Endothelial cell of umbilical vein (primary cell): ENCODE data around the gene RAB11B. TPM values are rescaled to one million over a fixed set of nuclear protein-coding genes. Genes with fewer than 3 reads are reported as not detected.
A peak's percentile ranks its signal among the peaks of the same experiment; 100 is the strongest.

Source experiments
- BruUV-seq: library from RNA; stranded (reverse); fragments of 400-500 nt; replicated peaks from 2 replicates; lab custom pipeline; 2021; lab: Mats Ljungman, UMichigan
- CTCF ChIA-PET: fragments of 300-600, 350-600 bp; sonication (Branson Sonifier 250); formaldehyde crosslinking; loops from one replicate; lab custom pipeline; 2021; ENCODE audit warnings: antibody characterized with exemption, inconsistent platforms; lab: Charles Lee
- POLR2A ChIA-PET: fragments of 300-600, 350-600 bp; sonication (Branson Sonifier 250); formaldehyde crosslinking; loops from one replicate; lab custom pipeline; 2021; ENCODE audit warnings: antibody characterized with exemption, inconsistent platforms; lab: Charles Lee
- DNase-seq: peaks from one replicate; pipeline ENCODE4 v3.0.0-alpha.2; 2011; ENCODE audit warnings: low read depth, low spot score
- FAIRE-seq: peaks from 2 replicates; lab custom pipeline; 2011; peaks lifted over from hg19 to GRCh38; lab: Jason Lieb, UNC
- H2AFZ ChIP-seq: 2 replicates; pipeline ENCODE4 v1.6.0; 2012; ENCODE audit warnings: low read depth, low read length, control low read depth, inconsistent platforms
- H3K27ac ChIP-seq: 2 replicates; pipeline ENCODE4 v1.5.1; 2011; ENCODE audit warnings: low read depth, mild to moderate bottlenecking, control low read depth, low read length, moderate library complexity; ENCODE audit not compliant: insufficient read depth
- H3K27me3 ChIP-seq, 2 experiments: 2 replicates each; pipeline versions ENCODE4 v1.6.0 to v1.6.1; 2011; ENCODE audit warnings: low read length in 2 of 2, mixed read lengths in 1 of 2; ENCODE audit not compliant: control insufficient read depth in 2 of 2, insufficient read depth in 2 of 2
- H3K36me3 ChIP-seq, 2 experiments: 2 replicates in 1 of 2; 3 replicates in 1 of 2; pipeline ENCODE4 v1.5.1; 2011; ENCODE audit warnings: low read length in 2 of 2, mild to moderate bottlenecking in 1 of 2, moderate library complexity in 1 of 2; ENCODE audit not compliant: control insufficient read depth in 2 of 2, insufficient read depth in 2 of 2; ENCODE audit errors: extremely low read depth in 1 of 2
- H3K4me1 ChIP-seq: 3 replicates; pipeline ENCODE4 v1.5.1; 2011; ENCODE audit warnings: mild to moderate bottlenecking, low read length; ENCODE audit not compliant: control insufficient read depth, insufficient read depth; ENCODE audit errors: extremely low read depth
- H3K4me2 ChIP-seq: 2 replicates; pipeline ENCODE4 v1.6.1; 2011; ENCODE audit warnings: low read length, control low read depth, mixed read lengths; ENCODE audit not compliant: insufficient read depth
- H3K4me3 ChIP-seq, 3 experiments: fragments of 200-600 bp in 1 of 3; sonication (generic), shearing (Covaris generic) in 1 of 3; replicated peaks in 1 of 3; 2 replicates each; pipeline ENCODE4 v1.5.1; 2011 to 2016; ENCODE audit warnings: control low read depth in 3 of 3, low read length in 3 of 3, mild to moderate bottlenecking in 2 of 3, inconsistent platforms in 1 of 3, low read depth in 1 of 3, moderate library complexity in 1 of 3; ENCODE audit not compliant: insufficient read depth in 1 of 3
- H3K79me2 ChIP-seq: 2 replicates; pipeline ENCODE4 v1.6.0; 2012; ENCODE audit warnings: low read length, inconsistent platforms; ENCODE audit not compliant: control insufficient read depth, insufficient read depth
- H3K9ac ChIP-seq: replicated peaks from 2 replicates; pipeline ENCODE3; 2011; ENCODE audit warnings: low read length, control low read depth; ENCODE audit not compliant: insufficient read depth; ENCODE audit errors: extremely low read depth
- H3K9me1 ChIP-seq: replicated peaks from 3 replicates; pipeline ENCODE4 v1.6.0; 2011; ENCODE audit warnings: mild to moderate bottlenecking, low read length; ENCODE audit not compliant: control insufficient read depth, insufficient read depth; ENCODE audit errors: extremely low read depth
- H3K9me3 ChIP-seq: replicated peaks from 2 replicates; pipeline ENCODE4 v1.5.1; 2012; ENCODE audit warnings: low read length, inconsistent platforms; ENCODE audit not compliant: control insufficient read depth, insufficient read depth
- H4K20me1 ChIP-seq: replicated peaks from 2 replicates; pipeline ENCODE3; 2011; ENCODE audit warnings: mild to moderate bottlenecking, low read length; ENCODE audit not compliant: control insufficient read depth, insufficient read depth; ENCODE audit errors: extremely low read depth
- CTCF ChIP-seq, 2 donors: IDR thresholded peaks; 1 replicate in 1 of 2; 2 replicates in 1 of 2; pipeline ENCODE4 v1.5.1; 2011; ENCODE audit warnings: low read length in 2 of 2, mild to moderate bottlenecking in 2 of 2, moderate library complexity in 2 of 2, control low read depth in 1 of 2, inconsistent platforms in 1 of 2, low read depth in 1 of 2; ENCODE audit not compliant: insufficient read depth in 1 of 2; ENCODE audit errors: extremely low read depth in 1 of 2
- MYC ChIP-seq: IDR thresholded peaks from one replicate; pipeline ENCODE4 v1.6.1; 2011; ENCODE audit warnings: mild to moderate bottlenecking, low read depth, low read length
- POLR2A ChIP-seq: IDR thresholded peaks from 2 replicates; pipeline ENCODE4 v1.6.1; 2012; ENCODE audit warnings: low read depth, mild to moderate bottlenecking, control low read depth, low read length
- POLR2AphosphoS5 ChIP-seq: IDR thresholded peaks from 2 replicates; pipeline ENCODE4 v1.6.1; 2012; ENCODE audit warnings: low read depth, mild to moderate bottlenecking, control low read depth, low read length, moderate library complexity; ENCODE audit not compliant: insufficient read depth
- dilution Hi-C: fragments of 300-500 bp; cut with MboI; formaldehyde crosslinking; loops from one replicate; pipeline ENCODE4 v1.15.0; 2019; ENCODE audit warnings: low sequenced_read_pairs; ENCODE audit not compliant: extremely low pct_ligation_motif_present
- intact Hi-C: fragments of 100-400 bp; cut with micrococcal nuclease; formaldehyde crosslinking; loops from one replicate; pipeline ENCODE4 v1.10.0; 2022
- polyA plus RNA-seq, 4 experiments: library from polyadenylated mRNA; depleted of rRNA in 3 of 4; stranded (reverse) in 3 of 4; unstranded in 1 of 4; fragments of >200 nt; gene quantifications; 2 replicates each; pipeline versions ENCODE4 v1.2.1 to v1.2.3, GENCODE V29; 2011 to 2012; ENCODE audit warnings: missing spikeins in 1 of 4
- total RNA-seq: library from RNA; stranded (reverse); gene quantifications from 2 replicates; pipeline ENCODE4 v1.2.3, GENCODE V29; 2021

Gene RAB11B
- total and polyA plus RNA-seq, 2 donors (not counting 3 experiments of a cell fraction or from before 2014, with no cell fraction given): 74.1 to 99.8 TPM

DNA sequence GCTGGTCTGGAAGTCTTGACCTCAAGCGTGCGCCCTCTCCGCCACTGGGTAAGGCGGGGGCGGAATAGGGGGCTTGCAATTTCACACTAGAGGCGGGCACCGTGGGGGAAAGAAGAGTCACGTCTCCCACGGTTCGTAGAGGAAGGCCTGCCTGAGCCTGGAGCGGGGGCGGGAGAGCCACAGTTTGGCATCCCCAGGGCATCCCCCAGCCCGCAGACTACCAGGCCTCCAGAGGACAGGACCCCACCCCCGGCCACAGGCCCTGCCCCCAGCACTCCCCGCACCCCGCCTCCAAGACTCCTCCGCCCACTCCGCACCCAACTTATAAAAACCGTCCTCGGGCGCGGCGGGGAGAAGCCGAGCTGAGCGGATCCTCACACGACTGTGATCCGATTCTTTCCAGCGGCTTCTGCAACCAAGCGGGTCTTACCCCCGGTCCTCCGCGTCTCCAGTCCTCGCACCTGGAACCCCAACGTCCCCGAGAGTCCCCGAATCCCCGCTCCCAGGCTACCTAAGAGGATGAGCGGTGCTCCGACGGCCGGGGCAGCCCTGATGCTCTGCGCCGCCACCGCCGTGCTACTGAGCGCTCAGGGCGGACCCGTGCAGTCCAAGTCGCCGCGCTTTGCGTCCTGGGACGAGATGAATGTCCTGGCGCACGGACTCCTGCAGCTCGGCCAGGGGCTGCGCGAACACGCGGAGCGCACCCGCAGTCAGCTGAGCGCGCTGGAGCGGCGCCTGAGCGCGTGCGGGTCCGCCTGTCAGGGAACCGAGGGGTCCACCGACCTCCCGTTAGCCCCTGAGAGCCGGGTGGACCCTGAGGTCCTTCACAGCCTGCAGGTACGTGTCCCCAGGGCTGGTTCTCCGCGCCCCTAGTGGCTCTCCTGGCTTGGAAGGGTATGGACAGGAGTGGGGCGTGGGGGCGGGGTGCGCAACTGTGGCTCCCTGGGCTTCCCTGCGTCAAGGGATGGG, 26.1 kb upstream of the RAB11B start, which contains the start of gene ANGPTL4:
Gene ANGPTL4 (plus strand): TSS at position 353 of the 969 bp plus-strand sequence. CDS start 167 bp downstream, at position 520.
- peak within 1 kb of the TSS; percentile 68 for H3K27ac ChIP-seq
- H3K9me1 ChIP-seq: no peaks in the 10 kb centered on the region
- TSS peak; percentile 79 for BruUV-seq
- H3K9ac ChIP-seq: peak within 1 kb of the TSS; percentile 29
- H3K9me3 ChIP-seq: no peaks in the 10 kb centered on the region
- H3K79me2 ChIP-seq: no peaks in the 10 kb centered on the region
- ChIA-PET CTCF (interaction anchor here (1.1 to 3.5 kb wide), 8 partner anchors 10 to 150 kb away, joined by 3 to 36 read pairs (median 4); partner anchors contain the start of genes RAB11B and ZNF414), POLR2A (interaction anchor here (1.0 kb wide), 1 partner anchor 9 kb away, joined by 4 read pairs; no protein-coding TSS in a partner anchor)
- H4K20me1 ChIP-seq: no peaks in the 10 kb centered on the region
- peak within 1 kb of the TSS; percentile 76 for H2AFZ ChIP-seq
- H3K4me1 ChIP-seq: peaks cover 34% of the 10 kb centered on the region
- DNase-seq (peak; percentile 68), FAIRE-seq (peak; percentile 73)
- no peaks in the 10 kb centered on the region for H3K36me3 ChIP-seq
- H3K27me3 ChIP-seq: no peaks in the 10 kb centered on the region
- peak within 1 kb of the TSS; percentile 32 to 51 (median 51) for H3K4me3 ChIP-seq
- TF ChIP-seq POLR2AphosphoS5 (peak; percentile 72), MYC (no peak), POLR2A (peak; percentile 97), CTCF (IDR thresholded peaks at IDR 0.05; ENCODE audit: extremely low read depth in 1 of 2, insufficient read depth in 1 of 2, low read depth in 1 of 2, low read length in 2 of 2) (peak; percentile 25 to 42)
- H3K4me2 ChIP-seq: peak within 1 kb of the TSS; percentile 78
- intact Hi-C loops (loop anchor here (2.0 kb wide), 1 partner anchor 81 kb away; the partner anchor contains the start of gene HNRNPM), dilution Hi-C loops (no loop called here)
